CD4-positive, CD25-positive, alpha-beta regulatory T cell (primary cell): ENCODE measurements around the gene CEP19. TPM values are rescaled to one million over a fixed set of nuclear protein-coding genes. Genes with fewer than 3 reads are reported as not detected.
"Not testable (repeated sequence)": the region's sequence is repeated elsewhere in the genome, so short reads cannot be mapped to it uniquely, and the experiment has no call there.

Experiments used
- ATAC-seq, 2 donors: fragments of 150-1000 bp; cut with Tn5 transposase; one replicate each; pipeline ENCODE4 v1.10.0; 2021; ENCODE audit warnings: low read depth in 2 of 2, moderate number of reproducible peaks in 2 of 2, moderate library complexity in 1 of 2
- DNase-seq, 3 donors: peaks; one replicate each; pipeline versions ENCODE4 v3.0.0 to v3.0.0-alpha.2; 2012 to 2022; ENCODE audit warnings: mixed read lengths in 1 of 3
- H3K27ac ChIP-seq: one replicate; pipeline ENCODE4 v1.7.0; 2013; ENCODE audit warnings: mild to moderate bottlenecking, low read length; ENCODE audit not compliant: insufficient read depth, poor library complexity, severe bottlenecking
- H3K27me3 ChIP-seq: one replicate; pipeline ENCODE4 v1.7.0; 2013; ENCODE audit warnings: low read length; ENCODE audit not compliant: control insufficient read depth, insufficient read depth
- H3K36me3 ChIP-seq: one replicate; pipeline ENCODE4 v1.7.0; 2013; ENCODE audit warnings: mild to moderate bottlenecking, low read length, moderate library complexity; ENCODE audit not compliant: control insufficient read depth, insufficient read depth
- H3K4me1 ChIP-seq: 2 replicates; pipeline ENCODE4 v1.7.0; 2013; ENCODE audit warnings: mild to moderate bottlenecking, low read length; ENCODE audit not compliant: insufficient read depth, control insufficient read depth, poor library complexity, severe bottlenecking
- H3K4me3 ChIP-seq: one replicate; pipeline ENCODE4 v1.7.0; 2013; ENCODE audit warnings: low read depth, mild to moderate bottlenecking, low read length, moderate library complexity
- H3K9me3 ChIP-seq, 2 experiments: 1 replicate in 1 of 2; 2 replicates in 1 of 2; pipeline ENCODE4 v1.7.0; 2013; ENCODE audit warnings: low read length in 2 of 2, mild to moderate bottlenecking in 1 of 2, moderate library complexity in 1 of 2; ENCODE audit not compliant: control insufficient read depth in 2 of 2
- H3K27ac Mint-ChIP-seq, 3 donors: one replicate each; pipeline ENCODE4 v1.8.0; 2020 to 2022; ENCODE audit warnings: mild to moderate bottlenecking in 3 of 3, mixed read lengths in 3 of 3, moderate library complexity in 2 of 3
- H3K27me3 Mint-ChIP-seq: one replicate; pipeline ENCODE4 v1.8.0; 2022; ENCODE audit warnings: mild to moderate bottlenecking, mixed read lengths
- H3K36me3 Mint-ChIP-seq: one replicate; pipeline ENCODE4 v1.8.0; 2020; ENCODE audit warnings: mixed read lengths
- H3K4me1 Mint-ChIP-seq, 4 donors: one replicate each; pipeline ENCODE4 v1.8.0; 2020 to 2022; ENCODE audit warnings: mixed read lengths in 4 of 4, mild to moderate bottlenecking in 1 of 4
- H3K4me3 Mint-ChIP-seq, 4 donors: one replicate each; pipeline ENCODE4 v1.8.0; 2020 to 2022; ENCODE audit warnings: mild to moderate bottlenecking in 4 of 4, mixed read lengths in 4 of 4, moderate library complexity in 3 of 4
- H3K9me3 Mint-ChIP-seq, 7 donors: one replicate each; pipeline ENCODE4 v1.8.0; 2020 to 2022; ENCODE audit warnings: mixed read lengths in 7 of 7, mild to moderate bottlenecking in 3 of 7, moderate library complexity in 2 of 7
- polyA plus RNA-seq, 4 donors: library from polyadenylated mRNA; unstranded; fragments of 300-500 nt; fragmentation: Illumina TruSeq; gene quantifications; one replicate each; pipeline ENCODE4 v1.2.3, GENCODE V29; 2021
- total RNA-seq: library from RNA; stranded (reverse); gene quantifications from one replicate; pipeline ENCODE4 v1.2.3, GENCODE V29; 2022

CEP19 gene
- total and polyA plus RNA-seq, 5 donors from 2014 or later = 1.9 to 6.2 (median 5.2) TPM

DNA sequence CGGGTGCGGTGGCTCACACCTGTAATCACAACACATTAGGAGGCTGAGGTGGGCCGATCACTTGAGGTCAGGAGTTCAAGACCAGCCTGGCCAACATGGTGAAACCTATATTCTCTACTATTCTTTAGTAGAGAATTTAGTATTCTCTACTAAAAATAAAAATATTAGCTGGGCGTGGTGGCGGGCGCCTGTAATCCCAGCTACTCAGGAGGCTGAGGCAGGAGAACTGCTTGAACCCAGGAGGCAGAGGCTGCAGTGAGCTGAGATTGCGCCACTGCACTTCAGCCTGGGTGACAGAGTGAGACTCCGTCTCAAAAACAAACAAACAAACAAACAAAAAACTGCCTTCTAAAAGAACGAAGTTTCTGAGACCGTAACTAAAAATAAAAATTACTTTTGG lies 31.5 kb upstream of the CEP19 start:
- H3K36me3 ChIP-seq = peaks cover 17% of the 10 kb centered on the region
- not testable (repeated sequence) for H3K27me3 ChIP-seq, H3K9me3 ChIP-seq, DNase-seq, H3K27me3 Mint-ChIP-seq, H3K9me3 Mint-ChIP-seq, ATAC-seq
- peak overlapping the region; percentile 79 for H3K4me3 ChIP-seq
- Mint-ChIP-seq H3K36me3 (peaks cover 15% of the 10 kb centered on the region), H3K4me1 (peaks cover 32 to 67% (median 50%) of the 10 kb centered on the region in 4 donors), H3K4me3 (peak overlapping the region; percentile 58 to 87 (median 66)), H3K27ac (peak overlapping the region in 2 of 3 donors; percentile 41 to 68)
- peaks cover 33% of the 10 kb centered on the region for H3K4me1 ChIP-seq
- peak overlapping the region; percentile 47 for H3K27ac ChIP-seq

DNA sequence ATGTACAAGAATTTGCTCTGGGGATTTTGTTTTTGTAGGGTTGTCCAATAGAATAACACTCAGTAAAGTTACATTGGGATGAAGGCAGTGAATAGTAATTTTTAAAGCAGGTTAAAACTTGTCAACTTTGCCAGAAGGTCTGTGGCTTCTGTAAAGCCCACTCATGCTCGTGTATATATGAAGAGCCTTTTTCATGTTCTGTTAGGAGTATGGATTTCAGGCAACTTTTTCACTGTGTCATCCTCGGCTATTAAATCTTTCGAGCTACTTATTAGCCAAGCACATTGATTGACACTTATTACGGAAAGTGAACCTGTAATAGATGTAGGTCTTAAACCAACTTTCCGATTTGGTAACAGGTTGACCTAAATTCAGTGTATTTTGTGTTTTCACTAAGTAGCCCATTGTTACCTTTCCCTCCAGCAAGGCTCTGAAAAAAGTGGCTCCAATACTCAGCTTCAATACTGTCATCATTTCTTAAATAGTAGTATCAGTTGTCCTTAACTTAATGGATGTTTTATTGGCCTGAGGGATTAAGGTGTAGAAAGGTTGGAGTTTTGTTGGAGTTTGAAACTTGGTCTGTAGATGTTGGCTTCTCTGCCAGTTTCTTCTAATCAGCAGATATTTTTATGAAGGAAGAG lies 29.3 kb upstream of the CEP19 start:
- Histone ChIP-seq H3K27me3 (no peaks in the 10 kb centered on the region), H3K27ac (peak overlapping the region; percentile 95), H3K4me1 (peaks cover 24% of the 10 kb centered on the region), H3K9me3 (no peaks in the 10 kb centered on the region), H3K36me3 (peaks cover 7% of the 10 kb centered on the region), H3K4me3 (peak overlapping the region; percentile 95)
- Mint-ChIP-seq H3K27me3 (no peaks in the 10 kb centered on the region), H3K36me3 (peaks cover 4% of the 10 kb centered on the region), H3K27ac (peak overlapping the region; percentile 98 to 100 (median 98)), H3K4me3 (peak overlapping the region; percentile 90 to 99 (median 99)), H3K9me3 (no peaks in the 10 kb centered on the region), H3K4me1 (peaks cover 21 to 59% (median 43%) of the 10 kb centered on the region in 4 donors)
- ATAC-seq = no peak
- DNase-seq = no peak

DNA sequence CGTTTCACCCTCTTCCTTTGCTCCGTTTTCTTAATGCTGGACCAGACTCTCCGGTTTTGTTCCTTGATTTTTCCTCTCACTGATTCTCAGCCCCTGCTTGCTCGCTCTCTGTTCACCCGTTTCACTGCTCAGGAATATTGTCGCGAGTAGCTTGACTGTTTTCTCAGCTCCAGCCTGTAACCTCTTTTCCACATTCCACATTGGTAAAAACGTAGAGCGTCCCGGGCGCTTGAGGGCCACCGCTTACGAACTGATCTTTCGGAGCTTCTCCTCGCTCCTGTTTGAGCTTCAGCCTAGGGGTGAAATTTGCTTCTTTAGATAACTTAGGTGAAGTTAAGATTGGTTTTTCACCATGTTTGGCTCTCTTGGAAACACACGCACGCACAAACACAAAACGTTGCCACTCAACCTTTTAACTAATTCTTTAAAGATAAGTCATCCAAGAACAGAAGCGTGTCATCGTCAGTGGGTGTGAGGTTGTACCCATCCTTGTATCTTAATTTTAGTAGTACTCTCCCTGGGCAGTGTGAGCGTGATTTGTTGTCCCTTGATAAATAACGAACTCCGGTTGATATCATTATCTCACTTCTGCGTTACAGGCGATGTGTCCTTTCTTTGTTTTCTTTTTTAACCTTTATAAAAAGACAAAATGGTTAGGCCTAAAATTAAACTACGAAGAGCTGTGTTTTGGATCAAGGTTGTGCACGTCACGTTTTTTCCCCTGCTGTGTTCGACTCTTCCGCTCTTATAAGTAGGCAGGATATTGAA lies 28.6 kb upstream of the CEP19 start:
- peak overlapping the region; percentile 95 for H3K4me3 ChIP-seq
- DNase-seq (peak; percentile 6 to 83 (median 73)), ATAC-seq (peak in 1 of 2 donors; percentile 20)

DNA sequence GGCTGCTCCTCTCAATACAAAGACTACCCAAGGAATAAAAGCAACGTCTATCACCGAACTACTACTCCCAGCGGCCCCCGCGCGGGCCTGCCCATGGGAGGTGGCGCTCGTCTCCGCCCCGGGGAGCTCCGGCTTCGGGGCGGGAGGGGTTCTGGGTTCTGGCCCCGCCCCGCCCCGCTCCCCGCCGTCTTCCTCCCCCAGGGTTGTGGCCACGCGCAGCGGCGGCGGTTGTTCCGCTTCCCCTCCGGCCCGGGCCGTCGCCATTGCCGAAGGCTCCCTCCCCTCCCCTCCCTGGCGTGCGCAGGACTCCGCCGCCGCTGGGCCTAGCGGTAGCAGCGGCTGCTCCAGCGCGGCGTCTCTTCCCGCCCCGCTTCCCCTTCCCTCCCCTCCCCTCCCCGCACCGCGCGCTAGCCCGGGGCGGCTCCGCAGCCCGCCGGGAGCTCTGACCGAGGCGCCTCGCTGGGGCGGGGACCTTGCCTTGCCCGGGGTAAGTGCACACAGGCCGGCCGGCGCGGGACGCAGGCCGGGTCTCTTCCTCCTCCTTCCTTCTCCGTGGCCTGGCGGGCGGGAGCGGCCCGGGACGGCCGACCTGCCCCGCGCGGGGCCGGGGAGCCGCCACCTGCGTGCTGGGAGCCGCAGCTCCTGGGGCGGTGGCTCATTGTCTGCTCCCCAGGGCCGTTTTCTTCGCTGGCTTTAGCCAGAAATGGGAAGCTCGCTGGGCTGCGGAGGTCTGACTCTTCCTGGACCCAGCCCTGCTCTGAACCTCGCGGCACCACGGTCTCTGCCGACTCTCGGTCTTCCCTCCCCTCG lies 27.8 kb upstream of the CEP19 start, which contains the start of gene PAK2:
PAK2 (plus strand) TSS at position 187 of the 810 bp plus-strand sequence. CDS start 42,790 bp downstream, outside the sequence.
- no peaks in the 10 kb centered on the region for H3K27me3 ChIP-seq
- Mint-ChIP-seq H3K36me3 (no peaks in the 10 kb centered on the region), H3K4me1 (peaks cover 17 to 47% (median 36%) of the 10 kb centered on the region in 4 donors), H3K27ac (peak within 1 kb of the TSS; percentile 98 to 100 (median 98)), H3K9me3 (no peaks in the 10 kb centered on the region), H3K4me3 (peak within 1 kb of the TSS; percentile 90 to 99 (median 99)), H3K27me3 (no peaks in the 10 kb centered on the region)
- H3K27ac ChIP-seq = peak within 1 kb of the TSS; percentile 95
- ATAC-seq = peak; percentile 89 to 91
- H3K9me3 ChIP-seq = no peaks in the 10 kb centered on the region
- peak within 1 kb of the TSS; percentile 95 for H3K4me3 ChIP-seq
- H3K4me1 ChIP-seq = peaks cover 21% of the 10 kb centered on the region
- DNase-seq = peak; percentile 86 to 94 (median 90)
- peaks cover 3% of the 10 kb centered on the region for H3K36me3 ChIP-seq

More for the DNA sequence above, 28.6 kb upstream of the CEP19 start:
- Histone ChIP-seq H3K36me3 (peaks cover 3% of the 10 kb centered on the region), H3K4me1 (peaks cover 21% of the 10 kb centered on the region), H3K9me3 (no peaks in the 10 kb centered on the region), H3K27me3 (no peaks in the 10 kb centered on the region), H3K27ac (peak overlapping the region; percentile 95)
- Mint-ChIP-seq H3K4me3 (peak overlapping the region; percentile 90 to 99 (median 99)), H3K9me3 (no peaks in the 10 kb centered on the region), H3K36me3 (no peaks in the 10 kb centered on the region), H3K4me1 (peaks cover 17 to 52% (median 38%) of the 10 kb centered on the region in 4 donors), H3K27ac (peak overlapping the region; percentile 98 to 100 (median 98)), H3K27me3 (no peaks in the 10 kb centered on the region)

DNA sequence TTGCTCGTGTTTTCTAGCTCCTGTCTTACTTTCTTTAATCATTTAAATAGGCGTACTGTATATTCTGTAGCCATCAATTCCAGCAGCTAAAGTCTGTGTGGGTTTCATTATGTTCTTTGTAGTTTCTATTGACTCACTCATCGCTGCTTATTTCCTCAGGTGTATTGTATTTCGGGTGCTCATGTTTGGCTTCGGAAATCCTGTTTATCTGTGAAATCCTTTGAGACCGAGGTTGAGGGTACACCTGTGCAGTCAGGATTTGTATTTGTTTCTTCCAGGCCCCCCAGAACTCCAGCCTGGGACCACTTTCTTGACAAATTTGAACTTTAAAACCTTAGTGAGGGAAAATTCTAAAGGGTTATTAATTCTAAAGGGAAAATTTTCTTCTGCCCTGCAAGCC lies 25.6 kb upstream of the CEP19 start:
- ATAC-seq = no peak
- no peaks in the 10 kb centered on the region for H3K9me3 Mint-ChIP-seq
- DNase-seq = no peak
- H3K36me3 Mint-ChIP-seq = peaks cover 5% of the 10 kb centered on the region
- Histone ChIP-seq H3K4me1 (peaks cover 12% of the 10 kb centered on the region), H3K9me3 (no peaks in the 10 kb centered on the region), H3K27ac (no peak overlapping the region), H3K27me3 (no peaks in the 10 kb centered on the region), H3K4me3 (no peak overlapping the region), H3K36me3 (peaks cover 2% of the 10 kb centered on the region)
- H3K4me3 Mint-ChIP-seq = no peak overlapping the region
- peaks cover 7 to 33% (median 22%) of the 10 kb centered on the region in 4 donors for H3K4me1 Mint-ChIP-seq
- no peaks in the 10 kb centered on the region for H3K27me3 Mint-ChIP-seq
- H3K27ac Mint-ChIP-seq = peak overlapping the region in 1 of 3 donors; percentile 76

DNA sequence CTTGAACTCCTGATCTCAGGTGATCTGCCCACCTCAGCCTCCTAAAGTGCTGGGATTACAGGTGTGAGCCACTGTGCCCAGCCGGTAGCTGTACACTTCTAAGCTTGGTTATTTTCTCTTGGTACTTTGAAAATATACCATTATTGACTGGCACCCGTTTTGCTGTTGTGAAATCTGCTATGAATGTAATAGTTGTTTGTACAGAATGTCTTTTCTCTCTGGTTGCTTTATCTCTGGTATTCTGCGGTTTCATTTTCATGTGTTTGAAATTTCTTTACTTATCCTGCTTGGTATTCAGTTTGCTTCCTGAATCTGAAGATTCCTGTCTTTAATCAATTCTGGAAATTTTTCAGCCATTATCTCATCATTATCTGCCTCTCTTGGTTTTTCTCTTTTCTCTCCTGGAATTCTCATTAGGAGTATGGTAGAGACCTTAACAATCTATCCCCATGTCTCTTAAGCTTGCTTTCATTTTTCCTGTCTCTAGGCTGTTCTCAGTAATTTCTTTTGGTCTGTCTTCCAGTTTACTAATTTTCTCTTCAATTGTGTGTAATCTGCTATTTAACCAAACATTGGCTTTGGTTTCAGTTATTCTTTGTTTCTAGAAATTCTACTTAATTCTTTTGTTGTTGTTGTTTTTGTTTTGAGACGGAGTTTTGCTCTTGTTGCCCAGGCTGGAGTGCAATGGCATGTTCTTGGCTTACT lies 24.8 kb upstream of the CEP19 start:
- DNase-seq (no peak), ATAC-seq (no peak)
- Mint-ChIP-seq H3K9me3 (no peaks in the 10 kb centered on the region), H3K36me3 (peaks cover 5% of the 10 kb centered on the region), H3K27me3 (no peaks in the 10 kb centered on the region), H3K4me1 (peaks cover 6 to 32% (median 20%) of the 10 kb centered on the region in 4 donors), H3K27ac (no peak overlapping the region), H3K4me3 (peak overlapping the region in 2 of 4 donors; percentile 3 to 43)
- Histone ChIP-seq H3K4me1 (peaks cover 7% of the 10 kb centered on the region), H3K27me3 (no peaks in the 10 kb centered on the region), H3K9me3 (no peaks in the 10 kb centered on the region), H3K36me3 (peaks cover 2% of the 10 kb centered on the region), H3K4me3 (no peak overlapping the region), H3K27ac (no peak overlapping the region)

DNA sequence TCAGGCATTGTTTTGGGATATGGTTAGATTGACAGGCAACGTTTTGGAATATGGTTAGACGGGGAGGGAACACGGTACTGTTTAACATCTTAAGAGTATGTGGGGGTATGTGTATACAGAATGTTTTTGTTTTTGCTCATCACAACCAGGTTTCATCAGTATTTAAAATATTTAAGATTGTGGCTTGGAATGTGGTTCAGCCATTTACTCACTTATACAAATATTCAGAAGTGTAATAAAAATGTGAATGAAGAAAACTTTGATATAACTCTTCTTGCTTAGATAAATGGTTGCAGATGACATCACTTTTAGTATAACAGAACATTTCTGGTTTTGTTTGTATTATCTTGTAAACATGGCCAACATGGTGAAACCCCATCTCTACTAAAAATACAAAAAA lies 23.7 kb upstream of the CEP19 start:
- no peaks in the 10 kb centered on the region for H3K9me3 ChIP-seq
- no peaks in the 10 kb centered on the region for H3K4me1 ChIP-seq
- H3K4me3 Mint-ChIP-seq = peak overlapping the region in 1 of 4 donors; percentile 82
- H3K36me3 ChIP-seq = peaks cover 2% of the 10 kb centered on the region
- no peak overlapping the region for H3K27ac ChIP-seq
- H3K36me3 Mint-ChIP-seq = peaks cover 5% of the 10 kb centered on the region
- H3K27me3 Mint-ChIP-seq = no peaks in the 10 kb centered on the region
- DNase-seq = no peak
- H3K9me3 Mint-ChIP-seq = no peaks in the 10 kb centered on the region
- no peak for ATAC-seq
- no peaks in the 10 kb centered on the region for H3K27me3 ChIP-seq
- peaks cover 3 to 21% (median 11%) of the 10 kb centered on the region in 4 donors for H3K4me1 Mint-ChIP-seq
- no peak overlapping the region for H3K4me3 ChIP-seq
- peak overlapping the region in 1 of 3 donors; percentile 20 for H3K27ac Mint-ChIP-seq
